GM12878 (cell line): ENCODE measurements around the gene MLPH. TPM values are rescaled to one million over a fixed set of nuclear protein-coding genes. Genes with fewer than 3 reads are reported as not detected.

Source experiments
- ATAC-seq: fragments of 200-7000 bp; cut with Tn5 transposase; 3 replicates; pipeline ENCODE4 v1.9.1; 2020; ENCODE audit warnings: mild to moderate bottlenecking, moderate library complexity
- BruUV-seq: library from RNA; stranded (reverse); fragments of 400-500 nt; replicated peaks from 2 replicates; lab custom pipeline; 2021; lab: Mats Ljungman, UMichigan
- CTCF ChIA-PET: fragments of 300-600 bp; sonication (Branson Sonifier 250); formaldehyde crosslinking; extraction: SDS; loops from one replicate; lab custom pipeline; 2021; ENCODE audit warnings: inconsistent platforms; lab: Yijun Ruan, JAX
- POLR2A ChIA-PET: fragments of 350-600 bp; formaldehyde crosslinking; extraction: SDS; loops from one replicate; lab custom pipeline; 2021; ENCODE audit warnings: inconsistent platforms; lab: Charles Lee
- RAD21 ChIA-PET: fragments of 300-600 bp; sonication (Branson Sonifier 250); formaldehyde crosslinking; loops from one replicate; lab custom pipeline; 2023; ENCODE audit warnings: antibody characterized with exemption; ENCODE audit not compliant: unreplicated experiment; lab: Charles Lee
- SMC1A ChIA-PET: fragments of 300-600 bp; sonication (Branson Sonifier 250); formaldehyde crosslinking; loops from one replicate; lab custom pipeline; 2023; ENCODE audit not compliant: unreplicated experiment, uncharacterized antibody; lab: Charles Lee
- DNase-seq: peaks from one replicate; pipeline ENCODE4 v3.0.0-alpha.2; 2011; ENCODE audit warnings: low read depth, low spot score
- FAIRE-seq: peaks from 3 replicates; lab custom pipeline; 2011; peaks lifted over from hg19 to GRCh38; lab: Jason Lieb, UNC
- H2AFZ ChIP-seq: 2 replicates; pipeline ENCODE4 v1.6.0; 2011; ENCODE audit warnings: low read depth, low read length, control low read depth; ENCODE audit not compliant: control insufficient read depth
- H3K27ac ChIP-seq: 2 replicates; pipeline ENCODE4 v1.5.1; 2011; ENCODE audit warnings: control low read depth; ENCODE audit not compliant: control insufficient read depth, insufficient read depth
- H3K27me3 ChIP-seq, 2 experiments: replicated peaks in 1 of 2; 2 replicates each; pipeline versions ENCODE4 v1.6.0 to v1.6.1; 2011; ENCODE audit warnings: low read length in 1 of 2; ENCODE audit not compliant: control insufficient read depth in 2 of 2, insufficient read depth in 2 of 2
- H3K36me3 ChIP-seq, 2 experiments: 2 replicates each; pipeline ENCODE4 v1.5.1; 2011; ENCODE audit warnings: low read length in 1 of 2; ENCODE audit not compliant: control insufficient read depth in 2 of 2, insufficient read depth in 2 of 2
- H3K4me1 ChIP-seq: 2 replicates; pipeline ENCODE4 v1.6.1; 2011; ENCODE audit warnings: mild to moderate bottlenecking, low read length, moderate library complexity, mixed read lengths; ENCODE audit not compliant: control insufficient read depth, insufficient read depth
- H3K4me2 ChIP-seq: 2 replicates; pipeline ENCODE4 v1.6.0; 2011; ENCODE audit warnings: control low read depth; ENCODE audit not compliant: control insufficient read depth, insufficient read depth
- H3K4me3 ChIP-seq: fragments of 200-600 bp; sonication (generic); 2 replicates; pipeline ENCODE4 v1.5.1; 2016
- H3K79me2 ChIP-seq: 2 replicates; pipeline ENCODE4 v1.6.0; 2011; ENCODE audit warnings: low read length; ENCODE audit not compliant: control insufficient read depth, insufficient read depth
- H3K9ac ChIP-seq: 2 replicates; pipeline ENCODE4 v1.8.0; 2011; ENCODE audit warnings: low read length, control low read depth, mixed read lengths; ENCODE audit not compliant: control insufficient read depth, insufficient read depth
- H3K9me3 ChIP-seq: replicated peaks from 3 replicates; pipeline ENCODE4 v1.5.1; 2011; ENCODE audit warnings: mild to moderate bottlenecking, low read length; ENCODE audit not compliant: control insufficient read depth, insufficient read depth
- H4K20me1 ChIP-seq: 2 replicates; pipeline ENCODE4 v1.6.0; 2011; ENCODE audit not compliant: control insufficient read depth, insufficient read depth
- CBFB ChIP-seq: IDR thresholded peaks from 2 replicates; pipeline ENCODE4 v1.6.1; 2016; ENCODE audit warnings: antibody characterized with exemption, low read depth
- CEBPB ChIP-seq, 2 experiments: fragments of 150-350 bp in 1 of 2; IDR thresholded peaks; 2 replicates each; pipeline ENCODE4 v1.6.1; 2012 to 2014; ENCODE audit warnings: low read depth in 2 of 2, low read length in 2 of 2, borderline replicate concordance in 1 of 2, inconsistent platforms in 1 of 2
- CHD1 ChIP-seq: IDR thresholded peaks from 2 replicates; pipeline ENCODE4 v1.6.1; 2012; ENCODE audit warnings: low read depth, low read length, improper control_type of control experiment
- LARP7 ChIP-seq: fragments of 450-650 bp; IDR thresholded peaks from 2 replicates; pipeline ENCODE4 v1.6.1; 2017; ENCODE audit warnings: mild to moderate bottlenecking
- NFIC ChIP-seq: IDR thresholded peaks from 2 replicates; pipeline ENCODE4 v1.6.1; 2012; ENCODE audit warnings: low read depth, mild to moderate bottlenecking, inconsistent platforms, low read length, moderate library complexity
- NFXL1 ChIP-seq: fragments of 450-650 bp; IDR thresholded peaks from 2 replicates; pipeline ENCODE4 v1.6.1; 2017; ENCODE audit warnings: antibody characterized with exemption, mild to moderate bottlenecking, borderline replicate concordance
- RUNX3 ChIP-seq: IDR thresholded peaks from 2 replicates; pipeline ENCODE4 v1.6.1; 2012; ENCODE audit warnings: low read length, inconsistent platforms
- SP1 ChIP-seq: IDR thresholded peaks from one replicate; pipeline ENCODE4 v1.6.1; 2011; ENCODE audit warnings: low read depth, low read length
- SPI1 ChIP-seq: IDR thresholded peaks from 2 replicates; pipeline ENCODE4 v1.6.1; 2011; ENCODE audit warnings: low read depth, mild to moderate bottlenecking, low read length, moderate library complexity, borderline replicate concordance; ENCODE audit not compliant: insufficient read depth
- ZBED1 ChIP-seq: IDR thresholded peaks from 2 replicates; pipeline ENCODE4 v1.6.1; 2016; ENCODE audit warnings: borderline replicate concordance
- ZNF622 ChIP-seq: fragments of 450-650 bp; IDR thresholded peaks from 2 replicates; pipeline ENCODE4 v1.6.1; 2017; ENCODE audit warnings: mild to moderate bottlenecking, inconsistent platforms
- WGBS: methylation state at CpG from one replicate; pipeline ENCODE4 v1.1.6; 2016; ENCODE audit warnings: low lambda C conversion rate; ENCODE audit not compliant: insufficient replicate concordance, insufficient coverage; ENCODE audit errors: missing lambda C conversion rate; 5-methylcytosine and 5-hydroxymethylcytosine counted together
- in situ Hi-C: fragments of 300-500 bp; cut with MboI; formaldehyde crosslinking; loops from 9 replicates; pipeline ENCODE4 v1.14.3; 2018; ENCODE audit warnings: mixed read lengths
- intact Hi-C: fragments of 100-400 bp; cut with micrococcal nuclease; formaldehyde crosslinking; loops from one replicate; pipeline ENCODE4 v1.14.2; 2022; ENCODE audit not compliant: unreplicated experiment
- polyA plus RNA-seq, 11 experiments: library from polyadenylated mRNA; depleted of rRNA in 4 of 11; unstranded in 6 of 11; stranded (reverse) in 5 of 11; fragments of >200 nt; fragmentation: Nextera tagmentation in 4 of 11; fragmentation: Illumina TruSeq in 1 of 11; extraction: Ambion mirVana in 4 of 11; extraction: Trizol in 1 of 11; gene quantifications; 1 replicate in 1 of 11; 2 replicates in 10 of 11; pipeline versions ENCODE4 v1.2.1 to v1.2.3, GENCODE V29; 2011 to 2016; ENCODE audit warnings: inconsistent platforms in 2 of 11, missing spikeins in 2 of 11, low read depth in 1 of 11
- total RNA-seq, 4 experiments: library from RNA; depleted of rRNA in 3 of 4; stranded (reverse); fragments of >200 nt in 3 of 4; fragmentation: Illumina TruSeq in 1 of 4; extraction: Trizol in 1 of 4; gene quantifications; 2 replicates each; pipeline versions ENCODE4 v1.2.1 to v1.2.3, GENCODE V29; 2013 to 2021
- TF ChIP-seq, protein P1 (sequence below): fragments of 150-350 bp; IDR thresholded peaks from 2 replicates; pipeline ENCODE4 v1.6.1; 2014; ENCODE audit warnings: mild to moderate bottlenecking, low read depth, low read length

MLPH gene
- total and polyA plus RNA-seq, 10 of the 15 experiments (the other 5 are each of a cell fraction or from before 2014, with no cell fraction given) = 0.16 to 0.85 TPM; not detected in 8

DNA sequence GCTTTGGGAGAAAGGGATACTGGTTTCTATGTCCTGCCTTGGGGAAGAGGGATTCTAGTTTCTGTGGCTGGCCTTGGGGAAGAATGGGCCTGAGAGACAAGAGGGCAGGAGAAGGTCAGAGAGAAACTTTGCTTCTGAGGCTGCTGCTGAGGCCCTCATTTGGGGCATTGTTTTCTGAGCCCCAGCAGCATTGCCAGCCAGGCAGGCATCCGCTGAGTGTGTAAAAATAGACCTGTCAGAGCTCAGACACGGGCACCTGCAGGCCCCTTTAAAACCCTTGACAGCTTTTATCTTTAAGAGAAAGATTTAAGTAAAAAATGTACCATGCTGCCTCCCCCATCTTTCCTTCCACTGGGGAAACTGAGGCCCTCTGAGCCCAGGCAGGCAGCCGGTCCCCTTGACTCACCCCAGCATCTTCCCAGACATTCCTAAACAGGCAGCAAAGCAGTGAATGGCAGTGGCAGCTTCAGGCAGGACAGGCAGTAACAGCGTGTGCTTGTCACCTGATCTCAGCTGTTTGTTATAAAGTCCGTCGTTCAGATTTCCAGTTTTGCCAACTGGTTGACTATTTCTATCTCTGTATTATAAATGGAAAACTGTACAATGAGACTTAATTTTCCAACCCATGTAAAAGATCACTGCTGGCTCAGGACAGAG, 27.6 kb downstream of the MLPH start:
- 66% methylated on average over 6 of the region's 6 CpGs for WGBS
- no peaks in the 10 kb centered on the region for H4K20me1 ChIP-seq
- no peak overlapping the region for H3K9ac ChIP-seq
- H3K4me2 ChIP-seq = no peak overlapping the region
- RAD21 ChIA-PET = interaction anchor here (0.7 to 10.3 kb wide), 2 partner anchors 54 to 59 kb away, joined by 4 to 300 read pairs; no protein-coding TSS in a partner anchor
- DNase-seq (no peak), FAIRE-seq (no peak), ATAC-seq (no peak)
- in situ Hi-C loops = loop anchor here (5.0 kb wide), 1 partner anchor 58 kb away; no protein-coding TSS in a partner anchor
- peaks cover 0 to 2% of the 10 kb centered on the region in 2 experiments; a peak in 1 of 4 replicates for H3K27me3 ChIP-seq
- intact Hi-C loops = loop anchor here (5.0 to 10.0 kb wide), 2 partner anchors 43 to 230 kb away; no protein-coding TSS in a partner anchor
- no peaks in the 10 kb centered on the region for H3K36me3 ChIP-seq
- CTCF ChIA-PET = interaction anchor here (11.6 kb wide), 1 partner anchor 58 kb away, joined by 364 read pairs; no protein-coding TSS in a partner anchor
- no peak overlapping the region for H3K27ac ChIP-seq
- H3K4me1 ChIP-seq = no peaks in the 10 kb centered on the region
- H3K9me3 ChIP-seq = no peaks in the 10 kb centered on the region
- H3K79me2 ChIP-seq = no peaks in the 10 kb centered on the region
- POLR2A ChIA-PET = no interaction called here
- no peak overlapping the region for H2AFZ ChIP-seq
- SMC1A ChIA-PET = interaction anchor here (0.8 to 10.5 kb wide), 2 partner anchors 19 to 58 kb away, joined by 4 to 190 read pairs; no protein-coding TSS in a partner anchor
- H3K4me3 ChIP-seq = no peak overlapping the region
- TF ChIP-seq, protein P1, sequence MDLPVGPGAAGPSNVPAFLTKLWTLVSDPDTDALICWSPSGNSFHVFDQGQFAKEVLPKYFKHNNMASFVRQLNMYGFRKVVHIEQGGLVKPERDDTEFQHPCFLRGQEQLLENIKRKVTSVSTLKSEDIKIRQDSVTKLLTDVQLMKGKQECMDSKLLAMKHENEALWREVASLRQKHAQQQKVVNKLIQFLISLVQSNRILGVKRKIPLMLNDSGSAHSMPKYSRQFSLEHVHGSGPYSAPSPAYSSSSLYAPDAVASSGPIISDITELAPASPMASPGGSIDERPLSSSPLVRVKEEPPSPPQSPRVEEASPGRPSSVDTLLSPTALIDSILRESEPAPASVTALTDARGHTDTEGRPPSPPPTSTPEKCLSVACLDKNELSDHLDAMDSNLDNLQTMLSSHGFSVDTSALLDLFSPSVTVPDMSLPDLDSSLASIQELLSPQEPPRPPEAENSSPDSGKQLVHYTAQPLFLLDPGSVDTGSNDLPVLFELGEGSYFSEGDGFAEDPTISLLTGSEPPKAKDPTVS = no peak
- TF ChIP-seq RUNX3 = no peak
- no TSS peak for BruUV-seq

DNA sequence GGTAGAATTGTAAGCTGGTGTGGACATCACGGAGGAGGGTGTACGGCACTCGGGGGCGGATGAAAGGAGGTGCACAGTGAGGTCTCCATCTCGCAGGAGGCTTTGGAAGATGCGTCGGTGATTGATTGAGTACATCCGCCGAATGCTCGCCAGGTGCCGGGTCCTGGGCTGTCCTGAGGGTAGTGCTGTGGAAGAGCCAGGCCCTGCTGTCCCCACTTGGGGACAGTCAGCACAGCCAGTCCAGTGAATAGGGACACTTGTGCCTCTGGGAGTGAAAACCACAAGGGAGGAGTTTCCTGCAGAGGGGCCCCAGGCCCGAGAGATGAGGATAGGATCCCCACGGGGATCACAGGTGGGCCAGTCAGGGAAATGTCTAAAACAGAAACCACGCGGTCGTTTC, 28.1 kb downstream of the MLPH start:
- intact Hi-C loops = loop anchor here (10.0 kb wide), 1 partner anchor 230 kb away; no protein-coding TSS in a partner anchor
- Histone ChIP-seq H3K4me2 (no peak overlapping the region), H3K9ac (no peak overlapping the region), H3K4me3 (no peak overlapping the region), H3K9me3 (no peaks in the 10 kb centered on the region), H3K79me2 (no peaks in the 10 kb centered on the region), H2AFZ (no peak overlapping the region), H3K36me3 (no peaks in the 10 kb centered on the region), H3K27ac (no peak overlapping the region), H4K20me1 (no peaks in the 10 kb centered on the region), H3K4me1 (no peaks in the 10 kb centered on the region), H3K27me3 (peaks cover 0 to 2% of the 10 kb centered on the region in 2 experiments; a peak in 1 of 4 replicates)
- ChIA-PET CTCF (interaction anchor here (11.6 kb wide), 1 partner anchor 58 kb away, joined by 364 read pairs; no protein-coding TSS in a partner anchor), SMC1A (interaction anchor here (10.5 kb wide), 1 partner anchor 58 kb away, joined by 190 read pairs; no protein-coding TSS in a partner anchor), RAD21 (interaction anchor here (0.7 to 10.3 kb wide), 2 partner anchors 53 to 58 kb away, joined by 4 to 300 read pairs; no protein-coding TSS in a partner anchor), POLR2A (no interaction called here)
- BruUV-seq = no TSS peak
- no peak for DNase-seq
- in situ Hi-C loops = no loop called here
- FAIRE-seq = no peak
- 65% methylated on average over 16 of the region's 16 CpGs for WGBS
- no peak for ATAC-seq
- TF ChIP-seq ZNF622 = no peak
- no peak for TF ChIP-seq CBFB
- no peak for TF ChIP-seq NFIC
- TF ChIP-seq LARP7 = no peak
- TF ChIP-seq SPI1 = no peak
- no peak for TF ChIP-seq SP1
- no peak for TF ChIP-seq ZBED1
- TF ChIP-seq, protein P1 = no peak
- TF ChIP-seq NFXL1 = no peak
- TF ChIP-seq CHD1 = no peak
- no peak for TF ChIP-seq CEBPB (IDR thresholded peaks at IDR 0.05; ENCODE audit: borderline replicate concordance in 1 of 2, low read depth in 2 of 2, low read length in 2 of 2)
